Neural progenitor cell (in vitro differentiated cells): Measurements from ENCODE around the gene ADAMTS6. TPM values are rescaled to one million over a fixed set of nuclear protein-coding genes. Genes with fewer than 3 reads are reported as not detected.

Experiments used
- DNase-seq: peaks from one replicate; pipeline ENCODE4 v3.0.0-alpha.2; 2016; ENCODE audit warnings: low spot score
- H2AFZ ChIP-seq: fragments of 200-600 bp; sonication (generic); replicated peaks from 2 replicates; pipeline ENCODE4 v1.6.1; 2016; ENCODE audit warnings: antibody characterized with exemption
- H3F3A ChIP-seq: fragments of 200-600 bp; sonication (generic); 2 replicates; pipeline ENCODE4 v1.6.1; 2016; ENCODE audit warnings: antibody characterized with exemption, low read depth
- H3K27ac ChIP-seq: fragments of 200-600 bp; sonication (generic); 2 replicates; pipeline ENCODE4 v1.5.1; 2016; ENCODE audit warnings: mild to moderate bottlenecking
- H3K27me3 ChIP-seq: fragments of 200-600 bp; sonication (generic); 2 replicates; pipeline ENCODE4 v1.6.1; 2016; ENCODE audit warnings: mild to moderate bottlenecking, moderate library complexity
- H3K36me3 ChIP-seq: fragments of 200-600 bp; sonication (generic); 2 replicates; pipeline ENCODE4 v1.5.1; 2016
- H3K4me1 ChIP-seq: fragments of 200-600 bp; sonication (generic); 2 replicates; pipeline ENCODE4 v1.6.1; 2016; ENCODE audit warnings: mixed run types
- H3K4me2 ChIP-seq: fragments of 200-600 bp; sonication (generic); 2 replicates; pipeline ENCODE4 v1.6.1; 2016
- H3K4me3 ChIP-seq: fragments of 200-600 bp; sonication (generic); 2 replicates; pipeline ENCODE4 v1.5.1; 2016
- H3K79me2 ChIP-seq: fragments of 200-600 bp; sonication (generic); 2 replicates; pipeline ENCODE4 v1.6.1; 2016; ENCODE audit warnings: low read depth
- H3K9ac ChIP-seq: fragments of 200-600 bp; sonication (generic); 2 replicates; pipeline ENCODE4 v1.6.1; 2016
- H3K9me3 ChIP-seq: fragments of 200-600 bp; sonication (generic); 2 replicates; pipeline ENCODE4 v1.5.1; 2016; ENCODE audit warnings: low read depth
- H4K20me1 ChIP-seq: fragments of 200-600 bp; sonication (generic); 2 replicates; pipeline ENCODE4 v1.6.1; 2016; ENCODE audit warnings: low read depth
- H3K27ac Mint-ChIP-seq: 3 replicates; pipeline ENCODE4 v1.8.0; 2021; ENCODE audit warnings: mixed read lengths
- H3K27me3 Mint-ChIP-seq: 2 replicates; pipeline ENCODE4 v1.8.0; 2022; ENCODE audit warnings: low read depth, mild to moderate bottlenecking, inconsistent platforms, moderate library complexity, mixed read lengths; ENCODE audit not compliant: insufficient read depth
- H3K36me3 Mint-ChIP-seq: 3 replicates; pipeline ENCODE4 v1.8.0; 2021; ENCODE audit warnings: mixed read lengths
- H3K4me1 Mint-ChIP-seq: 3 replicates; pipeline ENCODE4 v1.8.0; 2021; ENCODE audit warnings: mixed read lengths
- H3K4me3 Mint-ChIP-seq: 3 replicates; pipeline ENCODE4 v1.8.0; 2021; ENCODE audit warnings: mild to moderate bottlenecking, moderate library complexity, mixed read lengths
- H3K9me3 Mint-ChIP-seq: 3 replicates; pipeline ENCODE4 v1.8.0; 2020; ENCODE audit warnings: mixed read lengths
- EZH2 ChIP-seq: fragments of 200-600 bp; sonication (generic); IDR thresholded peaks from 2 replicates; pipeline ENCODE4 v1.6.1; 2017; ENCODE audit warnings: antibody characterized with exemption, mild to moderate bottlenecking, moderate library complexity
- EZH2phosphoT487 ChIP-seq: fragments of 200-600 bp; sonication (generic); IDR thresholded peaks from 2 replicates; pipeline ENCODE4 v1.6.1; 2017; ENCODE audit warnings: antibody characterized with exemption
- total RNA-seq: library from RNA; depleted of rRNA; stranded (reverse); fragments of >200 nt; gene quantifications from 2 replicates; pipeline ENCODE4 v1.2.3, GENCODE V29; 2015; ENCODE audit warnings: low replicate concordance
- TF ChIP-seq, protein P1 (sequence below): fragments of 200-600 bp; sonication (generic); IDR thresholded peaks from 2 replicates; pipeline ENCODE4 v1.5.1; 2017; ENCODE audit warnings: antibody characterized with exemption, mild to moderate bottlenecking

ADAMTS6 gene
- total RNA-seq, 1 donor from 2014 or later: 14.3 TPM

- H3K4me1 ChIP-seq: no peaks in the 10 kb centered on the region
- H3K27ac ChIP-seq: no peak overlapping the region
- no peaks in the 10 kb centered on the region for H3K4me1 Mint-ChIP-seq
- no peaks in the 10 kb centered on the region for H3K9me3 Mint-ChIP-seq
- H3K9ac ChIP-seq: no peak overlapping the region
- TF ChIP-seq, protein P1, sequence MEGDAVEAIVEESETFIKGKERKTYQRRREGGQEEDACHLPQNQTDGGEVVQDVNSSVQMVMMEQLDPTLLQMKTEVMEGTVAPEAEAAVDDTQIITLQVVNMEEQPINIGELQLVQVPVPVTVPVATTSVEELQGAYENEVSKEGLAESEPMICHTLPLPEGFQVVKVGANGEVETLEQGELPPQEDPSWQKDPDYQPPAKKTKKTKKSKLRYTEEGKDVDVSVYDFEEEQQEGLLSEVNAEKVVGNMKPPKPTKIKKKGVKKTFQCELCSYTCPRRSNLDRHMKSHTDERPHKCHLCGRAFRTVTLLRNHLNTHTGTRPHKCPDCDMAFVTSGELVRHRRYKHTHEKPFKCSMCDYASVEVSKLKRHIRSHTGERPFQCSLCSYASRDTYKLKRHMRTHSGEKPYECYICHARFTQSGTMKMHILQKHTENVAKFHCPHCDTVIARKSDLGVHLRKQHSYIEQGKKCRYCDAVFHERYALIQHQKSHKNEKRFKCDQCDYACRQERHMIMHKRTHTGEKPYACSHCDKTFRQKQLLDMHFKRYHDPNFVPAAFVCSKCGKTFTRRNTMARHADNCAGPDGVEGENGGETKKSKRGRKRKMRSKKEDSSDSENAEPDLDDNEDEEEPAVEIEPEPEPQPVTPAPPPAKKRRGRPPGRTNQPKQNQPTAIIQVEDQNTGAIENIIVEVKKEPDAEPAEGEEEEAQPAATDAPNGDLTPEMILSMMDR: no peak
- TF ChIP-seq EZH2phosphoT487: no peak
- peaks cover 2% of the 10 kb centered on the region for H3K36me3 Mint-ChIP-seq
- H3K4me2 ChIP-seq: no peak overlapping the region
- H3K4me3 ChIP-seq: no peak overlapping the region
- H3K4me3 Mint-ChIP-seq: no peak overlapping the region
- no peaks in the 10 kb centered on the region for H3K79me2 ChIP-seq
- no peaks in the 10 kb centered on the region for H3F3A ChIP-seq
- H3K27me3 Mint-ChIP-seq: no peaks in the 10 kb centered on the region
- no peak overlapping the region for H3K27ac Mint-ChIP-seq
- no peaks in the 10 kb centered on the region for H3K9me3 ChIP-seq
- no peaks in the 10 kb centered on the region for H3K36me3 ChIP-seq
- no peaks in the 10 kb centered on the region for H3K27me3 ChIP-seq
- DNase-seq: no peak
- no peaks in the 10 kb centered on the region for H4K20me1 ChIP-seq
- no peak overlapping the region for H2AFZ ChIP-seq
Observed at GRCh38 chr5:65197531-65198455, 283.9 kb downstream of the ADAMTS6 start.

DNA sequence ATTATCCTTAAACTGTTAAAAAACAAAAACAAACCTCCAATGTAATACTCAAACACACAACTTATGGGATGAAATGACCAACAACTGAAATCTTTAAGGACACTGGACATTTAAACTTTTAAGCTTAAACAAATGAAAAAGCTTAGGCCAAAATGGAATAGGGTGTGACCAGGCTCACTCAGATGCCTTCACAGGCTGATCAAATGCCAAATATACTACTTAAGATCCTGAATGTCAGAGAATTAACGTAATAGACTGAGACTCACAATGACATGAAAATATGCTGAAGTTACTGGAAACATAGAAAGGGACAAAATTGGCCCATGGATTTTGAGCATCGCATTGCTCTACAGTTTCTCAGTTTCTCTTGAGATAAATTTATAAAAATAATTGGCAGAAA lies 286.8 kb downstream of the ADAMTS6 start:
- Histone ChIP-seq H3K9ac (no peak overlapping the region), H3K9me3 (no peaks in the 10 kb centered on the region), H3F3A (no peaks in the 10 kb centered on the region), H3K4me3 (no peak overlapping the region), H3K79me2 (no peaks in the 10 kb centered on the region), H3K27ac (no peak overlapping the region), H3K4me2 (no peak overlapping the region), H3K4me1 (no peaks in the 10 kb centered on the region), H3K27me3 (no peaks in the 10 kb centered on the region), H4K20me1 (no peaks in the 10 kb centered on the region), H3K36me3 (no peaks in the 10 kb centered on the region), H2AFZ (no peak overlapping the region)
- Mint-ChIP-seq H3K27ac (no peak overlapping the region), H3K36me3 (peaks cover 2% of the 10 kb centered on the region), H3K27me3 (no peaks in the 10 kb centered on the region), H3K4me1 (no peaks in the 10 kb centered on the region), H3K4me3 (no peak overlapping the region), H3K9me3 (no peaks in the 10 kb centered on the region)
- DNase-seq: no peak
- no peak for TF ChIP-seq EZH2
- TF ChIP-seq, protein P1: no peak
- no peak for TF ChIP-seq EZH2phosphoT487

- Histone ChIP-seq H4K20me1 (no peaks in the 10 kb centered on the region), H2AFZ (no peak overlapping the region), H3K79me2 (no peaks in the 10 kb centered on the region), H3K27ac (no peak overlapping the region), H3K36me3 (no peaks in the 10 kb centered on the region), H3K27me3 (no peaks in the 10 kb centered on the region), H3K4me2 (no peak overlapping the region), H3K9ac (no peak overlapping the region), H3K4me3 (no peak overlapping the region), H3K9me3 (no peaks in the 10 kb centered on the region), H3F3A (no peaks in the 10 kb centered on the region), H3K4me1 (no peaks in the 10 kb centered on the region)
- Mint-ChIP-seq H3K4me1 (no peaks in the 10 kb centered on the region), H3K9me3 (no peaks in the 10 kb centered on the region), H3K27me3 (no peaks in the 10 kb centered on the region), H3K4me3 (no peak overlapping the region), H3K27ac (no peak overlapping the region), H3K36me3 (peaks cover 2% of the 10 kb centered on the region)
- no peak for DNase-seq
- TF ChIP-seq EZH2: no peak
- TF ChIP-seq, protein P1: no peak
- TF ChIP-seq EZH2phosphoT487: no peak
Observed at GRCh38 chr5:65192331-65192730, 289.4 kb downstream of the ADAMTS6 start.
